ENCODE measurements around the gene SLC2A3.
"Not testable (repeated sequence)": the region's sequence is repeated elsewhere in the genome, so short reads cannot be mapped to it uniquely, and the experiment has no call there.

The SLC2A3 gene

DNA sequence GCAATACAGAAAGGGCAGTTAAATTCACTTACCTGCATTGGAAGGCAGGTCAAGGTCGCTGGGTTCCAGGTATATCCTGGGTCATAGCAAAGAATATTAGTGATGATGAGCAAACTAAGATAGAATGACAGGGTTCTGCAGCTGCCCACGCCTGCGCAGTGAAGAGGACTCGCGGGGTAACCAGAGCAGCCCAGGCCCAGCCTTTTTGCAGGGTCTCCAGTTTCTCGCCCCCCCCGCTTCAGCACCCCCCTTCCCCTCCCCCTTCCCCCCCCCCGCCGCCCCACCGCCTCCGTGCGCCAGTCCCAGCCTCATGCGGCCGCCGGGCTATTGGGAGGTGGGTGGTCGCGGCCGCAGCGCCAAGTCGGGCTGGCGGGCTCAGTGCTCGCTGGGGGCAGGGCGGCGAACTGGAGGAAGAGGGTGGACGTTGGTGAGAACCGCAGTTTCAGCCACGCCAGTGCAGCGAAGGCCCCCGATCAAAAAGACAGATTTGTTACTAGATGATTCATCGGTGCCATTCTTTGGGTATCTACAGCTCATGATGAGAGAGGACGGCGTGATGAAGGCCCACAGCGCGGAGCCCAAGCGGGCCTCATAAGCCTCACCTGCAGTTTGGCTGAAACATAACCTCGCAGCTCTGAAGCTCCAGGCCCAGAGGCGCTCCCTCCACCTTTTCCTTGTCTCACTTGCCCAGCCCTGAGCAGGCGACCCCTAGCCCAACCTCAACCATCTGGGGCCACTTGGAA, 20.2 kb downstream of the SLC2A3 start:
- DNase-seq, result no peak

DNA sequence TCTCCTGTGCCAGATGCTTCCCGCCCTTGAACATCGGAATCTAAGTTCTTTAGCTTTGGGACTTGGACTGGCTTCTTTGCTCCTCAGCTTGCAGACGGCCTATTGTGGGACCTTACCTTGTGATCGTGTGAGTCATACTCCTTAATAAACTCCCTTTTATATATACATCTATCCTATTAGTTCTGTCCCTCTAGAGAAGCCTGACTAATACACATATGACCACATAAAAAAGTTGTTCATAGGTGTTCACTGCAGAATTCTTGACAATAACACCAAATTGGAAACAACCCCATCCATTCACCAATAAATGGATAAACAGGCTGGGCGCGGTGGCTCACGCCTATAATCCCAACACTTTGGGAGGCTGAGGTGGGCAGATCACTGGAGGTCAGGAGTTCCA, 25.9 kb downstream of the SLC2A3 start:
- DNase-seq, result not testable (repeated sequence)

DNA sequence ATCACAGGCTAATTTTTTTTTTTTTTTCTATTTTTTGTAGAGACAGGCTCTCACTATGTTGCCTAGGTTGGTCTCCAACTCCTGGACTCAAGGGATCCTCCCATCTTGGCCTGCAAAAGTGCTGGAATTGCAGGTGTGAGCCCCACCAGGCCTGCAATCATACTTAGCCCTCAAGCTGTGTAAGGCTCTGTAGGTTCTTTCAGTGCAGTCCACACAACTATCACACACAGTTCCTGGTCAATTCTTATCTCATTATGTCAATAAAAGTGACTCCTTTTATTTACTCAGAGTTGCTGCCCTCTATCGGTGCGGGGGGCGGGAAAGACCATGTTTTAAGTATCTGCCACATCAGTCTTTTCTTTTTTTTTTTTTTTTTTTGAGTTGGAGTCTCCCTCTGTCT, 29.0 kb downstream of the SLC2A3 start:
- peak; percentile 18 for DNase-seq

DNA sequence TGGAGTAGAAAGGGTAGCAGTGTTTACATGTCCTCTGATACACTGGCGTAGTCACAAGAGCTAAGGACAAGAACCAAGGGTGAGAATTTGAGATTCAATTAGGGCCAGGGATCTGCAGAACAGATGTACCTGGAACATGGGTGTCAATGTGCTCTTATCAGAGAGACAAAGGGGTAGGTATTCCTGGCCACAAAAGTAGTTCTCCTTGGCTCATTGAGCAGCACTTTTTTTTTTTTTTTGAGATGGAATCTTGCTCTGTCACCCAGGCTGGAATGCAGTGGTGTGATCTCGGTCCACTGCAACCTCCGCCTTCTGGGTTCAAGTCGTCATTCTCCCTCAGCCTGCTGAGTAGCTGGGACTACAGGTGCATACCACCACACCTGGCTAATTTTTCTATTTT, 29.7 kb downstream of the SLC2A3 start:
- DNase-seq, result not testable (repeated sequence)

DNA sequence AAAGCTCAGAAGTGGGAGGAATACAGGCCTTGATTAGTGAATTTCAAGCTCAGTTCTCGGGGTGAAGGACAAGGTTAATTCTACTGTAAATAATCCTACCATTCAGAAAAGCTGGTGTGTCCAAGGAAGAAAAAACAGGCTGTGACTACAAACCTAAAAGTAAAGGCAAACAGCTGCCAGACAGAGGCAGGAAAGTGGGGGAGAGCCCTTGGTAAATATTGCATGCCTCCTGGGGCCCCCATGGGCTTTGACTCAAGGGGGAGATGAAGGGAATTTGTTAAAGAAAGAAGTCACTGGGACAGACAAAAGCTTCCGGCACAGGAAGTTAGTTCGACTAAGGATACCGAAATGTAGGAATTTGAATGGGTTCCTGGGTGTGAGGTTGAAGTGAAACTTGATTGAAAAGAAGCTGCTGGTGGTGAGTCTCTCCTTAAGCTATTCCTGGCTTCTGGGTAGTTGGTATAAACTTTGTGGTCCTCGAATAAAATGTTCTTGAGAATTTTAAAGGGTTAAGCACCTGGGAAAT, 30.3 kb downstream of the SLC2A3 start:
- not testable (repeated sequence) for DNase-seq

DNA sequence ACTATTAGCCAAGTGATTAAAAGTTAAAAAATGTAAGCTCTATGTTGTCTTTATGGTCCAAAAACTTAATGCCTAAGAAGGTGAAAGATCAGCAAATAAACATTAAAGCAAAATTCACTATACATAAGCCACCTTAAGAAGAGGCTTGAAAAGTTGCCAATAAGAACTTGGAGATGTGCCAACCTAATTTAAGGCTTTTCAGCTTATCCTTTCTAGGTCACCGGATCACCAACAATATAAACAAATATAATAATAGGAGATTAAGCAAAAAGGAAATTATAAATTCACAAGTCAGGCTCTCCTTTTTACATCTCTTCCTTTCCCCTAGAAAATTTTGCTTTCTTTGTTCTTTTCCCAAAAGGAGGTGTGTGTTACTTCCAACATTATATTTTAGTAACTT, 30.9 kb downstream of the SLC2A3 start:
- peak; percentile 1 for DNase-seq

DNA sequence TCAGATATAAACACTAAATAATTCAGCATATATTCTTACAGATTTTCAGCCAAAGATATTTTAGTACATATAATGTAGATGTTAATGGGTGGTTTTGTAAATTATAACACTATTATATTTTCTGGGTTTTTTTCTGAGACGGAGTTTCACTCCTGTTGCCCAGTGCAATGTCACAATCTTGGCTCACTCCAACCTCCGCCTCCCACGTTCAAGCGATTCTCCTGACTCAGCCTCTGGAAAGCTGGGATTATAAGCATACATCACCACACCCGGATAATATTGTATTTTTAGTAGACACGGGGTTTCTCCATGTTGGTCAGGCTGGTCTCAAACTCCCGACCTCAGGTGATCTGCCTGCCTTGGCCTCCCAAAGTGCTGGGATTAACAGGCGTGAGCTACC, 33.6 kb downstream of the SLC2A3 start:
- DNase-seq, result not testable (repeated sequence)

DNA sequence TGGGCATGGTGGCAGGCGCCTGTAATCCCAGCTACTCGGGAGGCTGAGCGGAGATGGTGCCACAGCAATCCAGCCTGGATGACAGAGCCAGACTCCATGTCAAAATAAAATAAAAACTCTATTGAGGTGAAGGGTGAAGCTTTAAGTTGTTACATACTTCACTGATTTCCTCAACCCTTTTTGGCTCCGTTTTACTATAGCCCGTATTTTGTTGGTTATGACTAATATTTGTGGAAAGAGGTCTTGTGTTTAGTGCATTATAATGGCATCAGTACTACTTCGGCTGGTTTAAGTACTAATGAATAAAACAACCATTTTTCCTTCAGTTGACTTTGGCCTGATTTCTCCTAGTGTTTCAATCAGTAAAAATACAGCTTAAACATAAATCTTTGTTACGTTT, 36.2 kb downstream of the SLC2A3 start:
- DNase-seq, result no peak

DNA sequence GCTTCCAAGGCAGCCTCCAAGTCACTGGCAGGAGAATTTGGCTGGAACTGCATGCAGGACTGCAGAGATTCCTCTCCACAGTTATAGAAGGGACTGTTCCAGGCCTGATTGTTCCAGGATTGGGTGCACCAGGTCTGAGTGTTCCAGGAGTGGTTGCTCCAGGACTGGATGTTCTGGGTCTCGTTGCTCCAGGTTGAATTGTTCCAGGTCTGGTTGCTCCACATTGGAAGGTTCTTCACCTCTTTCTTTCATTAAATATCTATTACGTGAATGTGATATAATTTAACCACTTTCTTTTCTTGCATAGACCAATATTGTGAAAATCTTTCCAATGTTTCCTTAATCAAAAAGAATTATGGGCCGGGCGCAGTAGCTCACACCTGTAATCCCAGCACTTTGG, 39.3 kb downstream of the SLC2A3 start:
- DNase-seq, result not testable (repeated sequence)

DNA sequence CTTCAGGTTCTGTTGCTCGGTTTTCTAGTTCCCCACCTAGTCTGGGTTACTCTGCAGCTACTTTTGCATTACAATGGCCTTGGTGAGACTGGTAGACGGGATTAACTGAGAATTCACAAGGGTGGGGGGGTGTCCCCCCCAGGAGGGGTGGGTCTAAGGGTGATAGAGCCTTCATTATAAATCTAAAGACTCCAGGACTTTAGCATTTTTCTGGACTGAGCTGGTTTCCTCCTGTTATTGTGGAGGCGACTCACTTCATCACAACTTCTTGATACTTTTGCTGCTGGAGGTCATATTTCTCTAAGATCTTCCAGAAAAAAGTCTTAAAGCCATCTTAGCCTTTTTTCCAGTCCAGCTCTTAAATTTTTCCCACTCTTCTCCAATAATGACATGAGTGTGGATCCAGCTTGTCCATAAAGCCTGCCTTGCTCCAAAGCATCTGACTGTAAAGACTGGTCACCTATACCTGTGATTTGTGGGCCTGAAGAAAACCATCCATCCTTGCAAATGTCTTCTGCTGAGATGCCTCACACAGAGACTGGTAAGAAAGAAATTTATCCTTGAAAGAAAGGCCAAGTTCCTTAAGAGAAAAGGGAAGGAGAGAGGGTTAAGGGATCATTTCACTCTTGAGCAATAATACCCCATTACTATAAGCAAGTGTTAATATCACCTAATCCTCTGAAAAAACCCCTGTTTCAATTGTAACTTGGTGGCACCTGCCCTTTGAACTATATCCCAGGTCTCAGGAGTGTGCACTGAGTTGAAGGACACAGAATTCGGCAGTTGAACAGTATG, 43.6 kb downstream of the SLC2A3 start:
- no peak for DNase-seq

DNA sequence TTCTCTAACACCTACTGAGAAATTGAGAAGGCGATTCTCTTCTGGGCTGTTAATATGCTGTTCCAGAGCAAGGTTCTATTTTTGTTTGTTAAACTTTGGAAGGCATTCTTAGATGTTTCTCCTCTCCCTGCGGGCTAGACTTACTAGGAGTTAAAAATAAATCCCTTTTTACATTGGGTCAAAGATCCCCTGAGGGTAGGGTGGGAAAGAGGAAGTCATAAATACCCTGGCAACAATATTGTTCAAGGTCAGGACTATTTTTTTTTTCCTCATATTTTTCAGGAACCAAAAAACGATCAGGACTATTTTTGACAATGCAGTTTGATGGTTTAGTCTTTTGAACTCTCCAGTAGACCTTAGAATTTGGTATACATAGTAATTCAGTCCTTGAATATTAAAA, 51.3 kb downstream of the SLC2A3 start:
- DNase-seq, result no peak

DNA sequence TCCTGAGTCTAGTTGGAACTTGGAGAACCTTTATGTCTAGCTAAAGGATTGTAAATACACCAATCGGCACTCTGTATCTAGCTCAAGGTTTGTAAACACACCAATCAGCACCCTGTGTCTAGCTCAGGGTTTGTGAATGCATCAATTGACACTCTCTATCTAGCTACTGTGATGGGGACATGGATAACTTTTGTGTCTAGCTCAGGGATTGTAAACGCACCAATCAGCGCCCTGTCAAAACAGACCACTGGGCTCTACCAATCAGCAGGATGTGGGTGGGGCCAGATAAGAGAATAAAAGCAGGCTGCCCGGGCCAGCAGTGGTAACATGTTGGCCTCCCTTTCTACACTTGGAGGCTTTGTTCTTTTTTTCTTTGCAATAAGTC, 54.3 kb downstream of the SLC2A3 start:
- not testable (repeated sequence) for DNase-seq

DNA sequence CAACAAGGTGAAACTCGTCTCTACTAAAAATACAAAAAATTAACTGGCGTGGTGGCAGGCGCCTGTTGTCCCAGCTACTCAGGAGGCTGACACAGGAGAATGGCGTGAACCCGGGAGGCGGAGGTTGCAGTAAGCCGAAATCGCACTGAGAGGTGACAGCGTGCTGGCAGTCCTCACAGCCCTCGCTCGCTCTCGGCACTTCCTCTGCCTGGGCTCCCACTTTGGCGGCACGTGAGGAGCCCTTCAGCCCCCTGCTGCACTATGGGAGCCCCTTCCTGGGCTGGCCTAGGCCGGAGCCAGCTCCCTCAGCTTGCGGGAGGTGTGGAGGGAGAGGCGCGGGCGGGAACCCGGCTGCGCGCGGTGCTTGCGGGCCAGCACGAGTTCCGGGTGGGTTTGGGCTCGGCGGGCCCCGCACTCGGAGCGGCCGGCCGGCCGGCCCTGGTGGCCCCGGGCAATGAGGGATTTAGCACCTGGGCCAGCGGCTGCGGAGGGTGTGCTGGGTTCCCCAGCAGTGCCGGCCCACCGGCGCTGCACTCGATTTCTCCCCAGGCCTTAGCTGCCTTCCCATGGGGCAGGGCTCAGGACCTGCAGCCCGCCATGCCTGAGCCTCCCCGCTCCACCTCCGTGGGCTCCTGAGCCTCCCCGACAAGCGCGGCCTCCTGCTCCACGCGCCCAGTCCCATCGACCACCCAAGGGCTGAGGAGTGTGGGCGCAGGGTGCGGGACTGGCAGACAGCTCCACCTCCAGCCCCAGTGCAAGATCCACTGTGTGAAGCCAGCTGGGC, 54.8 kb downstream of the SLC2A3 start:
- not testable (repeated sequence) for DNase-seq

DNA sequence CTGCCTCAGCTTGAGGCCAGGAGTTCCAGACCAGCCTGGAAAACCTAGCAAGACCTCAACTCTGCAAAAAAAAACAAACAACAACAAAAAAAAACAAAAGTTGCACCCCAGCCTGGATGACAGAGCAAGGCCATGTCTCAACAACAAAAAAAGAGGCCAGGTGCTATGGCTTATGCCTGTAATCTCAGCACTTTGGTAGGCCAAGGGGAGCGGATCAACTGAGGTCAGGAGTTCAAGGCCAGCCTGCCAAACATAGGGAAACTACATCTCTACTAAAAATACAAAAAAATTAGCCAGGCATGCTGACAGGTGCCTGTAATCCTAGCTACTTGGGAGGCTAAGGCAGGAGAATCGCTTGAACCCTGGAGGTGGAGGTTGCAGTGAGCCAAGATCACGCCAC, 56.7 kb downstream of the SLC2A3 start:
- DNase-seq, result no peak

DNA sequence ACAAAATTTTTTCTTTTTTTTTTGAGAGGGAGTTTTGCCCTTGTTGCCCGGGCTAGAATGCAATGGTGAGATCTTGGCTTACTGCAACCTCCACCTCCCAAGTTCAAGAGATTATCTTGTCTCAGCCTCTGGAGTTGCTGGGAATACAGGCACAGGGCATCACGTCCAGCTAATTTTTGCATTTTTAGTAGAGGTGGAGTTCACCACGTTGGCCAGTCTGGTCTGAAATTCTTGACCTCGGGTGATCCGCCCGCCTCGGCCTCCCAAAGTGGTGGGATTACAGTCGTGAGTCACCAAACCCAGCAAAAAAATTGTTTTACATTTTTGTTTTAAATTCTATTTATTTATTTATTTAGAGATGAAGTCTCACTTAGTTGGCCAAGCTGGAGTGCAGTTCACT, 58.6 kb downstream of the SLC2A3 start:
- DNase-seq, result no peak

DNA sequence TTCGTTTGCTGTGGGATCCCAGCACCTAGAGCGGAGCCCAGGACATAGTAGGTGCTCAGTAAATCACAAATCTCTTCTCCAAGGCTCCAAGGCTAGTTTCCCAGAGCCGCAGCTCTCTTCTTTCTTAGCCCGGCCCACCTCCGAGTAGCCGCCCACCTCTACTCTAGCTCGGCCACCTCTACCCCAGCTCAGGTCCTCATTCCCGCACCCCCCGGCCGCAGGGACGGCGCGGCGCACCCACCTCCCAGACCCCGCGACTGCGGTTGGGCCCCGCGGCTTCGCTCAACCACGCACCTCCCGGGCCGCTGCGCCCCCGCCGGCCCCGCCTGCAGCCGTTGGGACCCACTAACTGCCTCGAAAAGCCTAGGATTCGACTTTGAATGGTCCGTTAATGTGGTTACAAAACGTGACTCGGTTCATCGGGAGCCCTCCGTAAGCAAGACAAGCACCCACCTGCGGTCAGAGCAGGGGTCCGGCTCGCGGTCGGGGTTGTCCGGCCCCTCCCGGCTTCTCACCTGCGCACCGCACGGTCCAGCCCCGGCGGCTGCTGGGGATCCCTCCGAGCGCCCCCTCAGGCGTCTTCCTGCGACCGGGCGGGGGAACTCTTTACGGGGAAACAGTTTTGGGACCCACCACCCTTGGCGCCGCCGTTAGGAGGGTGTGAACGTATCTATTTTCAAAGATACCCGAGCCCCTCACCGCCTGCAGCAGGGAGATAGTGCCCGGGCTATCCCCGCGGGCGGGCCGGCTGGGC, 63.2 kb downstream of the SLC2A3 start, which contains the start of gene SLC2A14:
Gene SLC2A14 (minus strand): TSS at position 350 of the 754 bp plus-strand sequence. CDS start 3,035 bp downstream, outside the sequence.
- no peak for DNase-seq

DNA sequence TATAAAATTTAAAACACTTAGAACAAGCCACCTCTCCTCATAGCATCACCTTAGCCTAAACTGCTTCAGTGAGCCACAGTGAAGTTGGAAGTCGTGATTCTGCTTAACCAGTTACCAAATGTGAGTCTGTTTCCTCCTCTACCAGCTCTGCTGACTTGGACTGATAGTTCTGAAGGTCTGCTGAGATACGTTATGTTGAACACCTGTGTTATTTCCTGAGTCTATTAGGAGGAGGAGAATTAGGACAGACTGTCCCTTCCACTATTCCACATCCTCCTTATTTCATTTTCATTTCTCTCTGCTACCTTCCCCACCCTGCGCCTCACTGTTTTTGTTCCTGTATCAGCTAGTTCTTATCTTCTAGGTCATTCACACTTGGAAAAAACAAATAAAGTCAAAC, 65.7 kb downstream of the SLC2A3 start:
- DNase-seq, result no peak
